Renal pelvis (tissue), 4 donors: ENCODE results near the gene AGBL1. TPM values are rescaled to one million over a fixed set of nuclear protein-coding genes. Genes with fewer than 3 reads are reported as not detected.
"Not testable (repeated sequence)": the region's sequence is repeated elsewhere in the genome, so short reads cannot be mapped to it uniquely, and the experiment has no call there.

Experiments used
- DNase-seq: peaks from one replicate; pipeline ENCODE4 v3.0.0-alpha.2; 2013
- polyA plus RNA-seq, 3 donors: library from polyadenylated mRNA; unstranded; fragments of 120-200 nt; gene quantifications; one replicate each; pipeline ENCODE4 v1.2.1, GENCODE V29; 2013; ENCODE audit not compliant: insufficient read length in 3 of 3

AGBL1 gene
- polyA plus RNA-seq, 3 donors, result 0.14 to 0.16 (median 0.15) TPM

DNA sequence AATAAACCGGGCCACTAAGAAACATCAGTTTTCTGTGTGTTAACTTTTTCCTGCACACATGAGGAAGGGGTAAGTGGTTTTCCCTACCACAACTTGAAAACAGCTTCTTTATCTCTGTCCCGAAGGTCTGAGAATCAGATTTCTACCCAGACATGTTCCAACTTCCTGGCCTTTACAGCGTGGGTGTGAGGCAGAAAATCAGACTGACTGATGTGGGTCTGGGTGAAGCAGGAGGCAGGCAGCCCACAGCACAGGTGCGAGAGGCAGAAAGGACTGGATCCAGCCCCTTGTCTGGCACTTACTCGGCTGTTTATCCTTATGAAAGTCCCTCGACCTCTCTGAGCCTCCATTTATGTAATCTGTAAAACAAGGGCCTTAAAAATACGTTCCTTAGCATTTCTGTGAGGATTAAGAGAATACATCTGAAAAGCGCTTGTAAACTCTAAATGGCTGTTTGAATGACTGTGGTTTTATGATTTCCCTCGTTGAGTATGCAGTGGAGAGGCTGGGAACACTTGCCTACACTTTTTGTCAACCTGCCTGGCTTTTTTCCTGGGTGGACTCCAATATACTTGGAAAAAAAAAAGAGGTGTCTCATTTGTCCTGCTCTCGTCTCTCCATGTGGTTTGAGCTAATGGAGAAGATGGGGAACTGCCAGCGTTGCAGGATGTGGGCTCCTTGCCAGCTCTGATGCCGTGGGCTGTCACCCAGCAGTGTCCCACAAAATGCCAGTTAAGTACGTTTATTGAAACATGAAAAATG lies 3.1 kb downstream of the AGBL1 start:
- DNase-seq, result no peak

DNA sequence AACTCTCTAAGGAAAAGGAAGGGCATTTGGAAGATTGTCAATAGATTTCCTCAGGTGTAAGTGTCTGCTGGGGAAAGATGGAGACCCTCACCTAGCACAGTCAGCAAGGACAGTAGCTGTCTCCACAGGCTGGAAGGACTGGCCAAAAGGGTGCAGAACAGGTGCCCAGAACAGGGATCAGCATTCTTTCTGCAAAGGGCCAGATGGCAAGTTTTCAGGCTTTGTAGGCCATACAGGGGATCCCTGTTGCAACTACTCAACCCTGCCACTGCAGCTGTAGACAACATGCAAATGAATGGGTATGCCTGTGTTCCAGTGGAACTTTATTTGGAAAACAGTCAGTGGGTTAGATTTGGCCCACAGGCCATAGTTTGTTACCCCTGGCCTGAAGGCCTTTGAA lies 8.1 kb downstream of the AGBL1 start:
- no peak for DNase-seq

DNA sequence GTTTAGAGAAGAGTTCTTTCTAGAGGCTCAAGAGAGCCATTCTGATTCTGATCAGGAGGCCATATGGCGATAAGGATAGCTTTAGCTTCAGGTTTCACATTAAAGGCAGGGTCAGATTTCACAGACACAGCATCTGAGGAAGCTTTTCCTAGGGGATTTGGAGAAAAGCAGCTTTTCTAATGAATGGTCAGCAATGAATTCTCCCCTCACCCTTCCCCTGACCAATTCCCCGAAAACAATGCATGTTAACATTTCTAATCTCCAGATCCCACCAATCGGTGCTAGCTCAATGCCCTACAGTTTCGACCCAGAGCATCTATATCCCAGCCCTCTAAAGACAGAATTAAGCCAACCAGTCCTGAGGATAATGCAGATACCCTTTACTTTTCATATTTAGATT lies 9.8 kb downstream of the AGBL1 start:
- no peak for DNase-seq

DNA sequence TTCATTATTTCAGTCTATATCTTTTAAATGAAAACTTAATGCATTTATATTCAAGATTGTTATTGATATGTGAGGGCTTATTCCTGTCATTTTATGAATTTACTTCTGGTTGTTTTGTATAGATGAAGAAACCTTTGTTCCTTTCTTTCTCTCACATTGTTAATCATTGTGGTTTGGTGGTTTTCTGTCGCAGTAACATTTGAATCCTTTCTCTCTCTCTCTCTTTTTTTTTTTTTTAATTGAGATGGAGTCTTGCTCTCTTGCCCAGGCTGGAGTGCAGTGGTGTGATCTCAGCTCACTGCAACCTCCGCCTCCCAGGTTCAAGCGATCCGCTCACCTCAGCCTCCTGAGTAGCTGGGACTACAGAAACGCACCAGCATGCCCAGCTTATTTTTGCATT lies 22.1 kb downstream of the AGBL1 start:
- DNase-seq, result no peak

DNA sequence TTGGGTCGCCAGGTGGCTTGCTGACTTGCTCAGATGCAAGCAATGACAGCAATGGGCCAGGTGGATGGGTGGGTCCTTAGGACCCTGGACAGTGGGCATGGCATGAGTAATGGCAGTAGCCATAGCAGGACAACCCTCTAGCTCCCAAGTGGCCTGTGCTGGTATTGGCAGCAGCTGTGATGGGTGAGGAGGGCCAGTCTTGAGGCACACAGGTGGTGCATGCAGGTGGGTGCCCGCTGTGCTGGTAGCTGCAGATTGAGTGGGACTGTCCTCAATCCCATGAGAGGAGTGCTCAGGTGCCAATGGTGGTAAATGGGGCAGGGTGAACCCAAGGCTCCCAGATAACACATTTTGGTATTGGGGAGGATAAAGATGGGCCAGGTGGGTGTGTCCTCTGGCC lies 24.2 kb downstream of the AGBL1 start:
- DNase-seq, result no peak

DNA sequence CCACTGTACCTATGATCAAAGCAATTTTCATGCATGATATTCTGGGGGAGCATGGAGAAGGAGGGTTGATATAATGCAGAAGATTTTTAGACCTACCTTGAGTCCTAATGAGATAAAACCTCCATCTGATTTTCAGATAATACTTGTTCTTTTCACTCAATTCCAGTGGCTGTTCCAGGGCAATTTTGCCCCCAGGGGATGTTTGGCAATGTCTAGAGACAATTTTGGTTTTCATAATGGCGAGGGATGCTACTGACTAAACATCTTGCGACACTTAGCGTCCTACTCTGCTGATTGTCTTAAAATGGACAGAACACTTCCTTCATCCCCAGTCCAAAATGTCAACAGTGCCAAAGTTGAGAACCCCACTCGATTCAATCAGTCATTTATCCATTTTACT lies 26.6 kb downstream of the AGBL1 start:
- DNase-seq, result no peak

DNA sequence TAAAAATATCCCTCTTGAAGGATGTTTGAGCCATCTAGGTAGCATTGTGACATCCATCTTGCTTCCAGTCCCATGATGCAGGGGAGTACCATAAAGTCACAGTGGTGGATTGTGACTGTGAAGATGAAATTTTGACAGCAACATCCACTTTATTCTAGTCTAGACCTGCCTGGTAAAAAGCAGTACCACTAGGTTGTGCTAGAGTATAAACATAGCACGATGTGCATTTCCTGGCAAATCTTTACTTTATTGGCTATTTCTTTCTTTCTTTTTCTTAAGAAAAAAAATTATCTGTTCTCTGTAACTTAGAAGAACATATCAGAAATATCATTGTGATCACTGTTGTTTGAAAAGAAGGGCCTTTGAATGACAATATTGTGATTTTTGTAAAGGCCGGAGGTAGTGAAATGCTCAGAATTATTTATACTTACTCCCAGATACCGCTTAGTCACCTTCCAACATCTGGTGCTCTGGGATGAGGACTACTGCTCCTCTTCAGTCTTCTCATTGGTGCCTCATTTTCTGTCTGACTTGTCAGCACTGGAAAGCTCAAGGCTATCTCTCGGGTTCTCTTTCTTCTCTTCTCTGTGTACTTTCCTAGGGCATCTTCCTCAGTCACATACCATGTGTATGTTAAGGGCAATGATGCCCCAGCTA lies 35.6 kb downstream of the AGBL1 start:
- DNase-seq, result no peak

DNA sequence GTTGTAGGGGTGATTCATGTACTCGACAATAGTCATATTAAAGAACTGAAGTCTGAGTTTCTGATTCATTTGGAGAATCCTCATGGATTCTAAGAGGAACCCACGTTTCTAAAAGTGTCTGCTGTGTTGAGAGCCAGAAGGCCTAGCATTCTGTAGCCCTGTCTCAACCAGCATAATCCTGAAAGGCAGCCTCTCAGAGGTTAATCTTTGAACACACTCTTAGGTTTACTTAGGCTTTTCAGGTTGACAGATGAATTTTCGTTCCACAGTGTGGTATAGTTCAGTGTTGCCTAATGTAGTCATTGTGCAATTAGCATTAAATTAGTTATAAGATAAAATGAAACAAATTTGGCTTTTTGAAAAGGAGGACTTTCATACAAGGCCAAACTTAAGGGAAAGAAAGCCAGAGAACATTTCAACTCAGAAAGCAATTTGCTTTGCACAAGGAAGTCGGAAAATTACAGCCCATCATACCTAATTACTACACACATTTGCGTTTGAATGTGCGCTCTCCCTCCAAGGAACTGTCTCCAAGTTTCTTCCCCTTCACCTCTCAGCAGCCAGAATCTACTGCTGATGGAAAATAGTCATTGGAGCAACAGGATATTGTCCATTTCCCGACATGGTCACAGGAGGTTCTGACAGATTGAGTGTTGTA lies 42.0 kb downstream of the AGBL1 start:
- no peak for DNase-seq

DNA sequence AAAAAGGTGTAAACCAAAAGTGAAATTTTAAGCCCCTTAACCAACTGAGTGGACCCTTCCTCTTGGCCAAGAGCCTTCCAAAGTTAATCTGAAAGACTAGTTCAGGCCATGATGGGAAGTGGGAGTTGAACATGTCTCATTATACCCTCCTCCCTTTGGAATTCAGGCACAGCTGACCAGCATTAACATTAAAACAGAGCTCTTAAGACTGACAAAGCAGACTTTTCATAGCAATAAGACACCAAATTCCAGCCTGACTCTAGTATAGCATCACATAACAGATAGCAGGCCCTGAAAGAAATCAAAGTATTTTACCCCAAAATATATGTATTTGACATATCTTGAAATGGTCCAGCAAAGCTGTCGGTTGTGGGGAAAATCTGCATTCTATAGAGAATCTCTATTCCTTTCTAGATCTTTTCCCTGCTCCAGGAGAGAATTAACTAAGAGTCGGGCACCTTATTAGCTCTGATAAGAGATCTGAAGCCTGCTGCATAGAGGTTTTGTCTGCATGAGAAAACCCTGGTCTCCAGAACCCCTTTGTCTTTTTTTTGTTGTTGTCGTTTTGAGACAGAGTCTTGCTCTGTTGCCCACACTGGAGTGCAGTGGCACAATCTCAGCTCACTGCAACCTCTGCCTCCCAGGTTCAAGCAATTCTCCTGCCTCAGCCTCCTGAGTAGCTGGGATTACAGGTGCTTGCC lies 43.2 kb downstream of the AGBL1 start:
- DNase-seq, result not testable (repeated sequence)

DNA sequence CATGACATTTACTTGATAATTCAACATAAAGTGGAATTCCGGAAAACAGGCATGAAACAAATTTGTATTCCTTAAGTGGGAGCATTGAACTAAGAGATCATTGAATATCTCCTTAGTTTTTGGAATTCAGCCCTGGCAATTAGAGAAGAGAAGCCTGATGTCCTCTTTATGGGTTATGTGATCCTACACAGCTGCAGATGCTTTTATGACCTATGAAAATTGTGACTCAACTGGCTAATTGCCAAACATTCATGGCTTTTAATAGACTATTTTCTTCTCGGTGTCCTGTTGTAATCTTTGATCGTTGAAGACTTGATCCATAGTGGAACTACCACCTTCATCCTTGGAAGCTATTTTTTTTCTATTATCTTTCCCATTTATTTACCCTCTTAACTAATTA lies 46.1 kb downstream of the AGBL1 start:
- DNase-seq, result no peak

DNA sequence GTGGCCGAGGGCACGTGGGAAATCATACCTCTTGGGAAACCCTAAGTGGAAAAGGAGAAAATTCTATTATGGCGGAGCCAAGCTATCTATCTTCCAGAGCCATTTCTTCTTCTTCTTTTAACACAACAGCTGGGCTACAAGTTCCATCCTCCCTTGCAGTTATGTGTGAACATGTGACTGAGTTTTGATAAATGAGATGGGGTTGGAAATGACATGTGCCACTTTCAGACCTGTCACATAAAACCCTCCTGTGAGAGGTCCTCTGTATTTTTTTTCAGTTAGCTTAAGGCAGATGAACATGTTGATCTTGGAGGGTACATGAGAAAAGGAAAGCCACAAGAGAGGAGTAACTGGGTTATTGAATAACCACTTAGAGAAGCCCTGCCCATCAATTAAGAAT lies 47.9 kb downstream of the AGBL1 start:
- no peak for DNase-seq

DNA sequence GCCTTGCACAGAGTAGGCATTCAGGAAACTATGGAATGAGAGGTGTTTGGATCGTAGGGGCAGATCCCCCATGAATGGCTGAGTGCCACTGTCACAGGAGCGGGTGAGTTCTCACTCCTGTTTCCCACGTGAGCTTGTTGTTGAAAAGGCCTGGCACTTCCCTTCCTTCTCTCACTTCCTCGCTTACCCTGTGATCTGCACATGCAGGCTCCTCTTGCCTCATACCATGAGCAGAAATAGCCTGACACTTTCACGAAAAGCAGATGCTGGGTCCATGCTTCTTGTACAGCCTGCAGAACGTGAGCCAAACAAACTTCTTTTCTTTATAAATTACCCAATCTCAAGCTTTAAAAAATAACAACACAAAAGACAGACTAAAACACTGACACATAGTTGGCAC lies 55.4 kb downstream of the AGBL1 start:
- no peak for DNase-seq

DNA sequence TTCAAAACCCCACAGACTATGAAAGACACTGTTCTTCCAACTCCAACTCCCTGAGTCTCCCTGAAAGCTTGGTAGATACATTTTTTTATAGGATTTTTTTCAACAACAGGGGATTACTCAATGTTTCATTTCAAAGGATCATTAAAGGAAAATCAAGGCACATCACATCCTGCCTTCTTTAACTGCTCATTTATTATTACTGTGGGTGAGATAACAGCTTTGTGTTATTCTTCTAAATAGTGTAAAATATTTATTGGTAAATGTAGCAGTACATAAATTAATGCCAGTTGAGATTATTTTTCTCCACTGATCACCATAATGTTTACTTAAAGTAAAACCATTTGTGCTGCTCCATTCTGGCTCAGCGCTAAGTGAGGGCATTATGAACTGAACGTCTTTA lies 57.2 kb downstream of the AGBL1 start:
- DNase-seq, result no peak

DNA sequence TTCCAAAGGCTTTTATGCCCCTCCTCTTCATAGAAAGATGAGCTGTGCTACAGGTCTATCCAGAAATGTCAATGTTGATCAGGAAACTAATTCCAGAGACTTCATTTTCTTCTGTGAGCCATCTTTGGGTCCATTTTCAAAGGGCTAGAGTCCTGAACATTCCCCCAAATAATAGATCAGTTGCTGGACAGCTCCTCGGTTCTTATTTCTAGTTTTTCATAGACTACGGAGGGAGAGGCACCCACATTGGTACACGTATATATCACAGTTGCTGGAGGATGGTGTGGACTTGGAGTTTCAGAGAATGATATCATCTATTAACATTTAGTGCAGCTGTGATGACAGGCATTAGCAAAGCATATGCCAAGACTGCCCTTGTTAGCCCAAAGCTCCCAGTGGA lies 59.1 kb downstream of the AGBL1 start:
- DNase-seq, result no peak

DNA sequence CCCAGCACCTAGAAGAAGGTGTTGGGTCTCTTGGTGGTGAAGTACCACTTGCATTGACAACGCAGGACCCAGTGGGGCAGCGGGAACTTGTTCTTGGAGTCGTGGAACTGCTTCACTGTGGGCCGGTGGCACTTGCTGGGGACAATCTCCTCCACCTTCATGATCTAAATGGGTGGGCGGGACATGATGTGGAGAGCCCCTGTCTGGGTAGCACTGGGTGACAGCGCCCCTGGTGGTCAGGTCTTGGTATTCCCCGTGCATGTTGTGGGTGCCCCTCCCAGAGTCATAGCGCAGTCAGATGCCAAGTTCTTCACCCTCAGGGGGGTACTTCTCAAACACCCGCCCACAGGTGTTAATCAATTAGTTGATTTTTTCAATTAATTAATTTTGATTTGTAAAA lies 60.2 kb downstream of the AGBL1 start:
- DNase-seq, result no peak

DNA sequence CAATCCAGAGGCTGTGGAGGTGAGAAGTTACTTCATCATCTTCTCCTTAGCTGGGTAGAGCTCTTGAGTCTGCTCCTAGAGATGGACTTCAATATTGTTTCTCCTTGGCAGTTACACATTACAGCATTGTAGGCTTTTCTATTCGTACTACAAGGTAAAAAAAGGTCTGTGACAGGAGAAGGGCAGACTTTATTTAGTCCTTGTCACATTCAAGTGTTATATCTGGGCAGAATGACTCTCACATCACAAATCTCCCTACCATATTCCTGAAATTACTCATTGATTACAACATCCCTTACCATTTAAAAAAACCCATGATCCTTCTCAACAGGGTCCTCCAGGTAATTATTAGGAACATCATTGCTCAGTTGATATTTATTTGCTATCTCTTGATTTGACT lies 75.0 kb downstream of the AGBL1 start:
- no peak for DNase-seq

DNA sequence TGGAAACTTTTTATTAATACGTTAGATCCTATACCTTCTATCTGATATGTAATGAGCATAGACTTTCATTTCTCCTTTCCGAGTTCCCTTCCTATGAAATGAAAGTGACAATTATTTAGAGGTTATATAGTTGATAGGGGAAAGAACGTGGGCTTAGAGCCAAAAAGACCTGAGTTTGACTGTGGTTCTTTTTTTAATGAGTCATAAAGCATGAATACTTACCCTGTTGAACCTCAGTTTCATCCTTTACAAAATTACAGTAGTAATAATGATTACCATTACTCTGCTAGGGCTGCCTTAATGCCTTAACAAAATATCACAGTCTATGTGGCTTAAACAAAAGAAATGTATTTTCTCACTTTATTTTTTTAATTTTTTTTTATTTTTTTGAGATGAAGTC lies 75.9 kb downstream of the AGBL1 start:
- DNase-seq, result no peak

DNA sequence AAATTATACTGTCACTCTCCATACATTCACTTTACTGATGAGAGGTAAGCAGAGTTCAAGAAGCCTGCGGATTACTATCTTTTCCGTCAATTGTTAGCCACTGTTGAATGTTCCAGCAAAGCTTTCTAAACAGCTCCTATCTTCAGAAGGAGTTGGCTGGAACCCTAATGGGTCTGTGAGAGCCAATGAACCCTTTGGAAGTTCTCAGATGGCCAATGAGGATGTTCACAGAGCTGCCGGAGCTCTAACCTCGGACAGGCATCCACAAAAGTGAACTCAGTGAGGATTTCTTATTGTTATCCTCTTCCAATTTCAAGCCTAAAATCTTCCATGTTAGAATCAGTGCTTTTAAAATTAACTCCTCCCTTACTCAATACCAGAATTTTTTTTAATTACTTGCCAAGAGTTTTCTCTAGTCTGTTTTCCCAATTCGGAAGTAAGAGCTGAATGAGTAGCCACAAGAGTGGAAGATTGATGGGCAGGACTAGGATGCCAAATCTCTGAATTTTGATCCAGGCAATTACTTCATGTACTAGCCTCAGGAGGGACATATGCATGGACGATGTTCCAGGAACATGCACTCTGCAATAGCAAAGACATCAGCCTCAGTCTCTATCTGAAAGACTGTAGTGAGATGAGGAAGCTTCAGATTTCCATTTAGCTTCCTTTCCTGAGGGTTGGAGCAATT lies 78.1 kb downstream of the AGBL1 start:
- no peak for DNase-seq

DNA sequence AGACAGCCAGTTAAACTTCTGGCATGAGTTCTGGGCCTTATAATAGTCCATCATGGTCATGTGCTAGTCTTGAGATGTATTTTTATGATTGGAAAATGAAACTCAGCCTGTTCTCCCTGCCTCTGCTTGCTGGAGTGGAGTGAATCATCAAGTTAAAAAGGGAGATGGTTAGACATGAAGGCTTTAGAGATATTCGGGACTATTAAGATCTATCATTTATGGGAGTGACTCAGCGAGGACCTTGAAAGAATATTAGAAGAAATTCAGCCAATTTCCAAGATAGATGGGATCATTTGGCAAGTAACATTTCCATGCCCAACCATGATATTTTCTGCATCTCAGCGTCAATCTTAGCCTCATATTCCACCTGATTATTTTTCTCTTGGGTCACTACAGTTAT lies 79.8 kb downstream of the AGBL1 start:
- no peak for DNase-seq

DNA sequence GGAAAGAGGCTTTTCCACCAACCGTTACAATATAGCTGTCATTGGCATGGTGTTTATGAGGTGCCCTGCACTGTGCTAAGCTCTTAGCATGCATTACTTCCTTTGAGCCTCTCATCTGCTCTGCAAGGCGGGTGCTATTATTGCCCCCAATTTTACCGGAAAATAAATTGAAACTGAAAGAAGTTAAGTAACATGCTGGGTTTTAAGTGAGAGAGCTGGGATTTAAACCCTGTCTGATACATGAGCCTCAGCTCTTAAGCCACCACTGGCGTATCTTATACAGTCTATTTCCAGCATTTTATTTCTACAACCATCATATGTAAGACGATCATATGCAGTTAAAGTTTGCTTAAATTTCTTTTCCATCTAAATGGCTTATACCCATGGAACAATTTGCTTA lies 81.6 kb downstream of the AGBL1 start:
- DNase-seq, result no peak

DNA sequence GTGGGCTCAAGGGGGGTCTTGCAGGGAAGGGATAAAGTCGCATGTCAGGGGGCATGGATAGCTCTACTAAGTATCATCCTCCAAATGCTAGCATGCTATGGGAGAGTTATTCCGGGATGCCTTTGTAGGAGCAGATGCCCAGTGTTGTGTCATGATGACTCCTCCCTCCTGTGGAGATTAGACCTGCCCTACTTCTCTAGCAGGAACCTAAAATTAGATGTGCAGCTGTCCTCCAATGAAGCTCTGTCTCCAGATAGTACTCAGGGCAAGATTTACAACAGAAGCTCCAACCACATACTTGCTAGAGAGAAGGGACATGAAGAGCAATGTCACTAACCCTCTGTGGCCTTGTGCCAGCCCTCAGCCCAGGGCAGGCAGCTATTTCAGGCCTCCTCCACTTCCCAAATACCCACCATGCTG lies 82.5 kb downstream of the AGBL1 start:
- no peak for DNase-seq

DNA sequence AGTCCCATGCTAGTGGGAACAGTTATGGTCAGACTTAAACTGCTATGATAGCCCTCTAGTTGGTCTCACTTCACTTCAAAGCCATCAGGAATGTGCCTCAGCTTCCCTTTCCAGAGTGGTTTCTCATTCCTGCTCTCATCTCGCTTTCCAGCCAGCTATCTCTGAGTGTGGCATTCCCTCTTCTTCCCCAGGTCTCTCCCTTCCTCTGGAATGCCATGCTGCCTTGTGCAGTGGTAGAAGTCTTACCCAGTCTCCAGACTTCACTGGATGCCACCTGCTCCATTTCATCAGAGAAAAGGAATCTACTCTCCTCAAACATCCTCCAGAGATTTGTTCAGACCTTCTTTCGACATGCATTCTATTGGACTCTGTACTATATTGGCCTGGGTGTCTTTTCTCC lies 83.0 kb downstream of the AGBL1 start:
- DNase-seq, result no peak
